HG02623 (cell line): ENCODE results near the gene VAPA.

Experiments used
- ATAC-seq: cut with Tn5 transposase; IDR thresholded peaks from one replicate; pipeline ENCODE4 v1.9.1; 2021; ENCODE audit warnings: moderate library complexity; ENCODE audit not compliant: unreplicated experiment

The VAPA gene

DNA sequence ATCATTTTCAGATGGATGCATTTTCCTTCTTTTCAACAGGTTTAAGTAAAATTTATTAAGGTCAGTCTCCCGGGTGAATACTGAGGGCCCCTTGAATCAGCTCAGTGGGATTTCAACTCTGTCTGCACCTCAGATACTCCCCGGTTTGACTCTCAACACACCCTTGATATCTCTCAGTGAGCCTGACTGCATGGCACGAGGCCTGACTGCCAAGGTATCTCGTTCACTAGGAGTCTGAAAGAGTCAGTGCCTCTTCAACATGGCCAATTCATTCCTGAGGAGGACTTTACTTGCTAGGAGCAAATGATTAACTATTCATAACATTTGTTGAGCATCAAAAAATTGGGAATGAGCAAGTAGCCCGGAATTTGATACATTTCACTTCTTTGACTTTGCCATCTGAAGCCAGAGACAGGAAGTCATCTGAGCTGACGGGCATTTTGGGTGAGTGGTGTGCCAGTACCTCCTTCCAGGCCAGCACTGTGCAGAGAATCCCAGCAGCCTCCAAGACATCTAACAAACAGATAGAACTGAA lies 81.0 kb downstream of the VAPA start:
- ATAC-seq = no peak

DNA sequence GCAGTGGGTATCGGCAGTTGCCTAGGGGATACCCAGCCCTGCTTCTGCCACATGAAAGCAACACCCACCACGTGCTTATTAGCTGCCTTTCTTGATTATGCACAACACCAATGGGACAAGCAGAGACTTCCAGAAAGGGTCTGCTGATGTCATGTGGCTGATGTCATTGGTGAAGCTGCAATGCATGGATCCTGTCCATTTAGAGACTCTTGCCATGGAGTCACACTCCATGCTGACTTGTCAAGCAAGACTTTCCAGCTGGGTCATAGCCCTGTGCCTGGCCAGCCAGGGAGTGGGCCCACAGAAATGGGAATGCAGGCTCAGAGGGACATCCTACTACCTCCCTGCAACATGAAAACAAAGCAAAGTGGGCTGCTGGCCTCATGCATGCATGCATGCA lies 81.8 kb downstream of the VAPA start:
- ATAC-seq = no peak

DNA sequence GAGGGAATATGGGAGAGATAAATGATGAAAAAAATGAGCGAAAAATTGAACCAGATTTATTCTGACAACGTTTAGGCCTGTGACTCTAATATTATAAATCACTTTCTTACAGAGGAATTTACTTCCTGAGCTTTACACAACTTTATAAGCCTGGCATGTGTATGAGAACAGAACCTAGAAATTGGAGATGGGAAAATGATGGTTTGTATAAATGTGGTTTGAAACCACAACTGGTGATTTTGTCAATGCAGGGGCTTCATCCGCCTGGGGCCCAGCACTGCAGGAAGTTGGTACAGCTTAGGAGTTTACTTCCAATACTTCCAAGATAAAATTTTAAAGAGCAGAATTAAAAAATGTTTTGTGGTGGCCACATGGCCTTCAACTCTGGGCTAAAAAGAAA lies 82.3 kb downstream of the VAPA start:
- no peak for ATAC-seq

DNA sequence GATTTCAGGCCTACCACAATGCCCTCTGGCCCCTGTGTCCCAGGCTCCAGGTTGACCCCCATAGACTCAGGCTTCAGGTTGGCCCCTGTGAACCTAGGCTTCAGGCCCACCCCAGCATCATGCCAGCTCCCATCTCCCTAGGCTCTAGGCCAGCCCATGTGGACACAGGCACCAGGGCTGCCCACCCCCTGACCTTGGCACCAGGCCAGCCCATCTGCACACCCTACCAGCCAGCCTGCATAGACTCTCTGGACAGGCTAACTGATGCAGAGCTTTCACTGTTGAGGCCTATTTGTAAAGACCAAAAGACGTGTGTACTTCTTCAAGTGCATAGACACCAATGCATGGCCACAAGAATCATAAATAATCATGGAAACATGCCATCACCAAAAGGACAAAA lies 83.9 kb downstream of the VAPA start:
- no peak for ATAC-seq

DNA sequence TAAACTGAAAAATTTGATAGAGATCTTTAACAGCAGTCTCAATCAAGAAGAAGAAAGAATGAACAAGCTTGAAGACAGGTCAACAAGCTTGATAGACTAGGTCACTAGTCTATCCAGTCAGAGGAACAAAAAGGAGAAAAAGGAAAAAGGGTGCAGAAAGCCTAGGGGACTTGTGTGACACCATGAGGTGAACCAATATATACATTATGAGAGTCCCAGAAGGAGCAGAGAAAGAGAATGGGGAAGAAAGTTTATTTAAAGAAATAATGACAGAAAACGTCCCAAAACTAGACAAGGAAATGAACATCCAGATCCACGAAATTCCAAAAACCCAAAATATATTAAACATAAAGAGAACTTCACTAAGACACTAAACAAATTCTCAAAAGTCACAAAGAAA lies 84.5 kb downstream of the VAPA start:
- ATAC-seq = no peak

DNA sequence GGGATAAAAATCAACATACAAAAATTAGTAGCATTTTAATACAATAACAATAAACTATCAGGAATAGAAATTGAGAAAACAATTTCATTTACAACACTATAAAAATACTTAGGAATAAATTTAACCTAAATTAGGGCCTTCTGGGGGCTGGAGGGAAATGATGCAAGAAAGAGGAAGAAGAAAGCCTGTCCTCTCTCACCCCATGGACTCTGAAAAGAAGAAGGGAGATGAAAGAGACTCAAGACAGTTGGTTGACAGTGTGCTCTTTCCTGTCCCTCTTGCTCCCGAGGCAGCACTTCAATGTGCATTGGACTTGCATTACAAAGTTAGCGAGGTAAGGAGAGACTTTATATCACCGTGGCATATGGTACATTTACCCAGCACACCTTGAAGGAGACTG lies 88.5 kb downstream of the VAPA start:
- no peak for ATAC-seq

DNA sequence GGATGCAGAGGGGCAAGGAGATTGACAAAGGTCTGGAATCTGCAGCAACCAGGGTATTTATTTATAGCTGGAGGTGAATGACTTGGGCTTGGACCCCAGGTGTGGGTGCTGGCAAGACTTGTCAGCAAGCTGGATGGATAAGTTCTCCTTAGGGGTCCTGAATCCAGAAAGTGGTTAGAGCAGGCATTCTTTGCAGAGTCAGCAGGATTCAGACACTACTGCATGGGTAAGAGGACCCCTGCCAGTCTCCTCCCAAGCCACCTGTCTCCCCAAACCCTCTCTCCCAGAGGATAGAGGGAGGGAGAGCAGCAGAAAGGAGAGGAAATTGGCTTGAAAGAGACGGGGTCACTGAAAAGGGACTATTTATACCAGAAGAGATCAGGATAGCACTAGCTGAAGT lies 89.5 kb downstream of the VAPA start:
- no peak for ATAC-seq

DNA sequence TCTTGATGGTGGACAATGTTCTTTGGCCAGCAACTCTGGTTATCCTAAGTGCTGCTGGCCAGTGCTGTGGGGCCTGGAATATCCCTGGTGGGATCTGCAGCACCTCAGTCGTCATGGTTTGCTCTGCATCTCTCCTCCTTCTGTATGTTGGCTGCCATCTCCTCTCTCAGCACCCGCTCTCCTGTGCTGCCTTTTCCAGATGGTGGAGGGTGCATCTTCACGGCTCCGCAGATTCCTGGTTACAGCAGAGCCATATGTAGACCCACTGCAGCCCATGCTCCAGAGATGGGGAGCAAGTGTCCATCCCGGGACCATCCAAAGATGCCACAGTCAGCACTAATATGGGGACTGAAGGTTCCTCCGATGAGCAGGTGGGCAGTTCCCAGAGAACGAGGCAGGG lies 90.0 kb downstream of the VAPA start:
- no peak for ATAC-seq

DNA sequence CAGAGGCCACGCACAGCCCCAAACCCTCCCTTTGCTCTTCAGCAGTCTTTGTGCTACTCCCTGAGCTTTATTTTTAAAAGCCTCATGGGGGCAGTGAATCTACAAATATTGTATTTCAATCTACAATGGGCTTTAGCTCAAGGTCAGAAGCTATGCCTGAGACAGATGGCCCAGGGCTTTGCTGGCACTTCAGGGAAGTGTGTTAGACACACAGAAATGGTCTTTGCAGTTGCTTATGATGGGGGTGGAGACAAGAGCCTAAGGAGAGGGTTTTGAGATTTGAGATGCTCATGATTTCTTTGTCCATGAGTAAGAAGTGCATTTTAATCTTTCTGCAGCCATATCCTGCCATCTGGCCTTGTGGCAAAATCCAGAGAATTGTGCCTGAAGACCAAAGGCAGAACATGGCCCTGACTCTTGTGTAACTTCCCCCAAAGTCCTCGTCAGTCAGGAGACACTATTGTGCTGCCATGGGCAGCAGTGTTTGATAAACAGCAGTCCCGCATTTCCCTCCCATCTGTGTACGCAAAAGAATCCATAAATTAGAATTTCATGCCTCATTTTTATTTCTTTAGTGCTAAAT lies 92.6 kb downstream of the VAPA start:
- ATAC-seq = no peak

DNA sequence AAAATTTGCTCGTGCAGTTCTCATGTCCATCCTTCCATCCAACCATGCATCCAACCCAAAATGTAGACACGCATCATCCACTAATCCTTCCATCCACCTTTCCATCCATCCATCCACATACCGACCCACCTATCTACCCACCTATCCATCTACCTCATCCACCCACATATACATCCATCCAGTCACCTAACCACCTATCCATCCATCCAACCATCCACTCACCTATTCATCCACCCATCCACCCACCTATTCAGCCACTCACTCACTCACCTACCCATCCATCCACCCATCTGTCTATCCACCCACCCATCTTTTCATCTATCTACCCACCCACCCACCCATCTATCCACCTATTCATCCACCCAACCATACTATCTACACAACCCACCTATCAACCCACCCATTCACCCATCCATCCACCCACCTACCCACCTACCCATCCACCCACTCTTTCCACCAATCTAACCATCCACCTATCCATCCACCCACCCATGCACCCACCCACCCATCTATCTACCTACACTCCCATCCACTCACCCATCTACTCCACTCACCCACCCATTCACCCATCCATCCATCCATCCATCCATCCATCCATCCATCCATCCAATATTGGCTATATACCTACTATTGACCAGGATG lies 94.3 kb downstream of the VAPA start:
- no peak for ATAC-seq
